ENCODE measurements around the gene ZNF57.

DNA sequence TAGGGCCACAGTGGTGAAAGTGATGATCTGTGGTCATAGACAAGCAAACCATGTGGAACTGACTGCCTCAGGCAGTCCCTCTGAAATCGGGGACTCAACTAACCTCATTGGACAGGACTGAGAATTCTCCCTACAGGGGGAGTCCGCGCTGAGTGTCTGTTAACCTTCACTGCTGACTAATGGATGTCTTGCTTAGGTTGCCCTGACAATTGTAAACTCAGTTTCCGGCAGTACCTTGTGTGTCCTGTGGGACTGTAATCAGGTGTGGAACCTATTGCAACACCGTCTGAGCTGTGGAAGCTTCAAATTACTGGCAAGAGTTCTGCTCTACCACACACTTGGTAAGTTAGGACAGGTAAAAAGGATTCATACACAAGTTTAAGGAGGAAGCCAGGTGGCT lies 22.3 kb downstream of the ZNF57 start:
- TF ChIP-seq GABPA (IDR thresholded peaks at IDR 0.05; ENCODE audit: low read depth): no peak
- TF ChIP-seq, protein P1, sequence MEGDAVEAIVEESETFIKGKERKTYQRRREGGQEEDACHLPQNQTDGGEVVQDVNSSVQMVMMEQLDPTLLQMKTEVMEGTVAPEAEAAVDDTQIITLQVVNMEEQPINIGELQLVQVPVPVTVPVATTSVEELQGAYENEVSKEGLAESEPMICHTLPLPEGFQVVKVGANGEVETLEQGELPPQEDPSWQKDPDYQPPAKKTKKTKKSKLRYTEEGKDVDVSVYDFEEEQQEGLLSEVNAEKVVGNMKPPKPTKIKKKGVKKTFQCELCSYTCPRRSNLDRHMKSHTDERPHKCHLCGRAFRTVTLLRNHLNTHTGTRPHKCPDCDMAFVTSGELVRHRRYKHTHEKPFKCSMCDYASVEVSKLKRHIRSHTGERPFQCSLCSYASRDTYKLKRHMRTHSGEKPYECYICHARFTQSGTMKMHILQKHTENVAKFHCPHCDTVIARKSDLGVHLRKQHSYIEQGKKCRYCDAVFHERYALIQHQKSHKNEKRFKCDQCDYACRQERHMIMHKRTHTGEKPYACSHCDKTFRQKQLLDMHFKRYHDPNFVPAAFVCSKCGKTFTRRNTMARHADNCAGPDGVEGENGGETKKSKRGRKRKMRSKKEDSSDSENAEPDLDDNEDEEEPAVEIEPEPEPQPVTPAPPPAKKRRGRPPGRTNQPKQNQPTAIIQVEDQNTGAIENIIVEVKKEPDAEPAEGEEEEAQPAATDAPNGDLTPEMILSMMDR (IDR thresholded peaks at IDR 0.05): no peak
- no peak for TF ChIP-seq YY1 (IDR thresholded peaks at IDR 0.05; ENCODE audit: low read depth)
- no peak for TF ChIP-seq FOXJ3 (CRISPR knock-in tag; IDR thresholded peaks at IDR 0.05)
- no peak for TF ChIP-seq TEAD4 (IDR thresholded peaks at IDR 0.05; ENCODE audit: borderline replicate concordance, insufficient read depth)

Data from SK-N-SH (cell line).